Effector CD8-positive, alpha-beta T cell (primary cell): Measurements from ENCODE around the gene DGKD.

Experiments
- DNase-seq: peaks from one replicate; lab custom pipeline; 2025; lab: John Stamatoyannopoulos, UW

Gene DGKD

DNA sequence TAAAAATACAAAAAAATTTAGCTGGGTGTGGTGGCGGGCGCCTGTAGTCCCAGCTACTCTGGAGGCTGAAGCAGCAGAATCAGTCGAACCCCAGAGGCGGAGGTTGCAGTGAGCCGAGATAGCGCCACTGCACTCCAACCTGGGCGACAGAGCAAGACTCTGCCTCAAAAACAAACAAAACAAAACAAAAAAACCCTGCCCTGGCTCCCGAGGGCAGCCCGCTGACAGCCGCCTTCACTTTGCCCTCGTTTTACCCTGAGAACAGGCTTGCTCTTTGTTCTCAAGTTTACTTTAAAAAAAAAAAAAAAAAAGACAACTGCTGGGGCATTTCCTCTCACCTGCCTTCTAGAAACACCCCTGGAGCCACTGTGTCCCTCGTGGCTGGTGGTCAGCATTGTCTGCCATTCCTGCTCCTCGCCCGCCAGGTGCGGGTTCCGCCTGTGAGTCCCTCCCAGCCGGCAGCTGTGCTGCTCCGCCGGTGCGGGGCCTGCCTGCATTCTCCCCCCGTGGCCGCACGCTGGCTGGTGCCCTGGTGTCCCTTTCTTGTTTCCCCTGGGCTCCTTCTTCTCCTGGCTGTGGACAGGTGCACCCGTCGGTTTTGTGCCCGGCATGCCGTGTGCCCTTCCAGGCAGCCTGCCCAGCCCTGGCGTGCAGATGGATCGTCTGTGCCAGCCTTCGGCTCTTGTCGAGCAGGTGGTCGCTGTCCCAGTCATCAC, 106.6 kb downstream of the DGKD start:
- no peak for DNase-seq

DNA sequence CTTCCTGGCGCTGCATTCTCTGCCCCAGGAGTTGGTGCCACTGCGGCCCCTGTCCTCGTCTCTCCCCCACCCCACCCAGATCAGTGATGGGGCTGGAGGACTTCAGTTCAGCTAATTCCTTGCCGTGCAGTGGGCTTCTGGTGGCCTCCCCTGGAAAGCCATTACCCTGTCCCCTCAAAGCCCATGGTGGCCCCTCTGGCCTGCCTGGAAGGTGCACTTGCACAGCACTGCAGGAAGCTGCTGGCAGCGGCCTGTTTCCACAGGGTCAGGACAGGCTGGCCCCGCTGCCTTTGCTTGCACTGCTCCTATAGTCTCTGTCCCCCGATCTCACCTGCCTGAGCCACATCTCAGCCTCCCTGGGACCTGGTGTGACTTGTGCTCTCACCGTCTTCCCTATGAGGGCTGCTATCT, 107.2 kb downstream of the DGKD start:
- no peak for DNase-seq

DNA sequence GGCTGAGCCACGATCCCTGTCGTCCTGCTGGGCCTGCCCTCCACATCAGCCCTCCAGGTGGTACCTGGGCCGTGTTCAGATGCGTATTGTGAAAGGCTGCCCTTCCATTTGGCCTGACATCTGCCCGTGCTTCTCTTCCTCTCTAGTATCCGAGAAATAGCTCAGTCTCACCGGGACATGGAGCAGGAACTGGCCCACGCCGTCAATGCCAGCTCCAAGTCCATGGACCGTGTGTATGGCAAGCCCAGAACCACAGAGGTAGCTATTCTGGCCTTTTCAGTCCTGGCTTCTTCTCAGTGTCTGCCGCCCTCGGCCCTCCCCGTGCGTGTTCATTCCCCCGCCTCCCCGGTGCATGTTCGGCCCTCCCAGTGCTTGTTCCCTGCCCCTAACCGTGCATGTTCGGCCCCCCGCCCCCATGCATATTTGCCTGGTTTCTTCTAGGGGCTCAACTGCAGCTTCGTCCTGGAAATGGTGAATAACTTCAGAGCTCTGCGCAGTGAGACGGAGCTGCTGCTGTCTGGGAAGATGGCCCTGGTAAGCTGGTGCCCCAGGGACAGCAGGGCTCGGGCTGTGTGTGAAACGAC, 108.0 kb downstream of the DGKD start:
- no peak for DNase-seq

DNA sequence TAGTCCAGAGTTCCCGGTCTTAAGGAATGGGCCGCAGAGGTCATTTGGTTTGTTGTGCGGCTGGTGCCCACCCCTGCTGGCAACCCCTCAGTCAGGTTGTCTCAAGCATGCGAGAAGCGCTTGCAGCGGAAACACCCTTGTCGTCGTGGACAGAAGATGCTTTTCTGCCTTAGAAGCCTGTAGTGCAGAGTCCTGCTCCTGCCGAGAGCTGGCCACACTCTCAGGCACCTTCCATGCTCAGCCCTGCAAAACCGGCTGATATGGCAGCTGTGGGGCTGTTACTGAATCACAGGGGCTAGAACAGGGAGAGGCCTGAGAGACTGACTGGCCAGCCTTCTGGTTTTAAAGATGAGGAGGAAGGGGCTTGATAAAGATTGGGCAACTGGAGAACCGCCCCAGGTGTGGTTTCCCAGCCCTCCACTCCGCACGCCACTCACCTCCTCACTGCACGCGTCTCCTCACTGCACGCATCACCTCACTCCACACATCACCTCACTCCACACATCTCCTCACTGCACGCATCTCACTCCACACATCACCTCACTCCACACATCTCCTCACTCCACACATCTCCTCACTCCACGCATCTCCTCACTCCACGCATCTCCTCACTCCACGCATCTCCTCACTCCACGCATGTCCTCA, 108.7 kb downstream of the DGKD start:
- no peak for DNase-seq

DNA sequence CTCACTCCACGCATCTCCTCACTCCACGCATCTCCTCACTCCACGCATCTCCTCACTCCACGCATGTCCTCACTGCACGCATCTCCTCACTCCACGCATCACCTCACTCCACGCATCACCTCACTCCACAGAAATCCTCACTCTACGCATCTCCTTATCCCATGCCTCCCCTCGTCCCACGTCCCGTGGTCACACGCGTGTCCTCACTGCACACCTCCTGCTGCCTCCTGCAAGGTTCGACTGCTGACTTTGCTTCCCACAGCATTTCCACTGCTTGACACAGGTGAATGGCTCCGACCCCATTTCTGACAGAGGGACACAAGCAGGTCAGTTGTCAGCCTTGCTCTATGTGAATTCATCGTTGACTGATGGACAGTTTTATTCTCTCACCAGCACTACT, 109.3 kb downstream of the DGKD start:
- no peak for DNase-seq

DNA sequence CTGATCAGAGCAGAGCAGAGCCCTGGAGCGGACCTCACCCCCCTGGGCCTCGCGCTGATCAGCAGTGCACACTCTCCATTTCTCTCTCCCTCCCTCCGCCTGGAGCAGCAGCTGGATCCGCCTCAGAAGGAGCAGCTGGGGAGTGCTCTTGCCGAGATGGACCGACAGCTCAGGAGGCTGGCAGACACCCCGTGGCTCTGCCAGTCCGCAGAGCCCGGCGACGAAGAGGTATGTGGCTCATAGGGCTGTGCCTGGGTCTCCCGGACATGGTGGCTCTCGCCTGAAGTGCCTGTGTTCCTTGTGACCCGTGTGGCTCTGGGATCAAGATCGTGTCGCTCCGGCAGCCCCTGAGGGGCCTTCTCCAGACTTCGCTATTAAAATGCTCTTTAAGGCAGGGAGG, 109.8 kb downstream of the DGKD start:
- DNase-seq: no peak

DNA sequence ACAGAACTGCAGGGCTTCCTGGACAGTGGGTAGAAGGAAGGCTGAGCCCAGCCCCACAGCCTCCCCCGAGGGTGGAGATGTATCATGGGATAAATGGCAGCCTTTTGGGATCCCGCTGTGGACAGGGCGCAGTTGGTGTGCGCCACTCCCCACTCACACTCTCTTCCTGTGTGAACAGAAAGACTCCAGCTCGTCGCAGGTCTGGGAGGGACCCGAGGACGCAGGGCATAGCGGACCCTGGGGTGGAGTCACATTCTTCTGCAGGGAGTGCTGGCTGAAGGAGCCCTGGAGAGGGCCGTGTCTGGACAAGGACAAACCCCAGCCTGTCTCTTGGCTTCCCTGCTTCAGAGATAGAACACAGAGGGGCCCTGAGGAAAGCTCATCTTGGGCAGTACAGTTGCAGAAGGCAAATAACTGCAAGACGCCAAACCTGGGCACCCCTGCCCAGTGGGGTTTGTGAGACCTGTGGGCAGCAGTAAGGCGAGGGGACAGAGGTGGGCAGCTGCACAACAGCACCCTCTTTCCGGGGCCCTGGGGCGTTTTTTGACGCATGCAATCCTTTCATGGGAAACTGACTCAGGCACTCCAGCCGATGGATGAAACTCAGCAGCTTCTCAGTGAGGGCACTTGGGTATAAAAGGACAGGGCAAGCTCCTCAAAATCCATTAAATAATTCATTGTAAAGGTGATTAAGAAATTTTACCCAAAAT, 110.4 kb downstream of the DGKD start:
- DNase-seq: no peak

DNA sequence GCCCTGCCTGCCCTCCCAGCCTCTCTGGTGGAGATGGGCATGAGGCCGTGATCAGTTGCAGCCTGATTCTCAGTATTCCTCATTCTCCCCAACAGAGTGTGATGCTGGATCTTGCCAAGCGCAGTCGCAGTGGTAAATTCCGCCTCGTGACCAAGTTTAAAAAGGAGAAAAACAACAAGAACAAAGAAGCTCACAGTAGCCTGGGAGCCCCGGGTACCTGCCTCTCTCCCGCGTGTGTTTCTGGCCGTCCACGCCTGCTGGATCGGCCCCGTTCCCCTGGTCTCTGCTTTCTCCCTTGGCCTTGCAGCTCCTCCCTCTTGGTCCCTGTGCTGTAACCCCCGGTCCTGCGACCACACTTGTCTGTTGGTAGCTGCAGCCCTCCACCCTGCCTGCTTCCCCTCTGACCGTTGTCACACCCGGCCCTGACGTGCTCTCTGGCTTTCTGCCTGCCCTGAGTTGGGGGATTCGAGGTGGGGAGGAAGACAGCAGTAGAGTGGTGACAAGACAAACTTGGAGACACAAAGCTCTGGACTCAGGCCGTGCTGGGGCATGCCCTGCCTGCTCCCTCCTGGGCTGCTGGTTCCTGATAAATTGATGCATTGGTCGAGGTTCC, 112.8 kb downstream of the DGKD start:
- no peak for DNase-seq

DNA sequence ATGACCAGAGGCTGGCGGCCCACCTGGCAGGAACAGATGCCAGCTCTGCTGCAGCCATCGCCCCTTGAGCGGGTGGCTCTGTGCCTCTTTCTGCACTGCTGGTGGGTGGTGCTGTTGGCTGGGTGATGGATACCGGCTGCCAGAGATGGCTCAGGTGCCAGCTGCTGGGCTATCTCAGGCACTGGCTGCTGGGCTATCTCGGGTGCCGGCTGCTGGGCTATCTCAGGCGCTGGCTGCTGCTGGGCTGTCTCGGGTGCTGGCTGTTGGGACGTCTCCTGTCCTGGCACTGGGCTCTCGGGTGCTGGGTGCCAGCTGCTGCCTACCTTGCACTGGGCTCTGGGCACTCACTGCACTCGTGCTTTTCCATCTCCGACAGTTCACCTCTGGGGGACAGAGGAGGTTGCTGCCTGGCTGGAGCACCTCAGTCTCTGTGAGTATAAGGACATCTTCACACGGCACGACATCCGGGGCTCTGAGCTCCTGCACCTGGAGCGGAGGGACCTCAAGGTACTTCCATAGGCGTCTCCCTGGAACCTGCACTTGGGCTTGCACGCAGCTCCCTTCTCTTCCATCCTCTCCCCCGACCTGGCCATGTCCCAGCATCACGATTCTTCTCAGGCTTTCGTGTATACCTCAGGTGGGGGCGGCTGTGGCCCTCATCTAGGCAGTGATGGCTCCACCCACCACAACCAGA, 113.9 kb downstream of the DGKD start:
- no peak for DNase-seq

DNA sequence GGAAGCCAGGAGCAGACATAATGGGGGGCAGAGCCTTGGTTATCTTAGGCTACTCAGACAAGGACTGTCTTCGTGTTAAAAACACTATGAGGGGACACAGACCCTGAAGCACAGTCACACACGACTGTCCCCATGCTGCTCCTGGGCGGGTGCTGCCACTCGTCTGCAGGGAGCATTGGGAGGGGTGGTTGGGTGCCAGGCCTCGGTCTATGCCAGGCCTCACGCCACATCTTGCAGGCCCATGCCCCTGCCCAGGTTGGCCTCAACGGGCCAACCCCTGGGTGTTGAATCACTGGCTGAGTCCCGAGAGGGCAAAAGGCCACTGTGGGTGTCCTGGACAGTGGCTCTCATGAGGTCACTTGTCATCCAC, 114.4 kb downstream of the DGKD start:
- DNase-seq: no peak

DNA sequence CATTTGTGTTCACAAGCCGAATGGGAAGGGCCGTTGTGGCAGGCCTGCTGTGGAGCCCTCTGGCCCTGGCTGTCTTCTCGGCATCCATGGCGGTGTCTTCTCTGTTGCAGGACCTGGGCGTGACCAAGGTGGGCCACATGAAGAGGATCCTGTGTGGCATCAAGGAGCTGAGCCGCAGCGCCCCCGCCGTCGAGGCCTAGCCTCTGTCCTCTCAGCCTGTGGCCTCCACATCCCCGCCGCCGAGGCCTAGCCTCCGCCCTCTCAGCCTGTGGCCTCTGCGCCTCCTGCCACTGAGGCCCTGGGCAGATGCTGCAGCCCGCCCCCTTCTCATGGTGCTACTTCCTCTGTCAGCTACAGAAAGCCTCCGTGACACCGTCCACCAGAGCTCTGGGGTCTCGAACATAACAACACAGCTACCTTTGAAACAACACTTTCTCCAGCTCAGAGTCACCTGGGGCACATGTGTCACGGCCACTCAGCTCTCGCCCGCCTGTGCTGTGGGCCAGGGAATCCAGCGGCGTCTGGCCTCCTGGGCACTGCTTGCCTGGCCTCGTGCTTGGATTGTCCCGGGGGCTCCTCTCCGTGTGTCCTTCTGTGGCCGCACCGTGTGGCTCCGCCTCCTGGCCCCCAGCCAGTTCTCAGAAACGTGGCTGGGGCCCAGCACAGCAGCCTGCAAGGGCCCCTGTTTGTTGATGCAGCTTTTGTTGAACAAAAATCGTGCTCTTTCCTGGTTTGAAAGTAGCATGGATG, 115.1 kb downstream of the DGKD start:
- no peak for DNase-seq

DNA sequence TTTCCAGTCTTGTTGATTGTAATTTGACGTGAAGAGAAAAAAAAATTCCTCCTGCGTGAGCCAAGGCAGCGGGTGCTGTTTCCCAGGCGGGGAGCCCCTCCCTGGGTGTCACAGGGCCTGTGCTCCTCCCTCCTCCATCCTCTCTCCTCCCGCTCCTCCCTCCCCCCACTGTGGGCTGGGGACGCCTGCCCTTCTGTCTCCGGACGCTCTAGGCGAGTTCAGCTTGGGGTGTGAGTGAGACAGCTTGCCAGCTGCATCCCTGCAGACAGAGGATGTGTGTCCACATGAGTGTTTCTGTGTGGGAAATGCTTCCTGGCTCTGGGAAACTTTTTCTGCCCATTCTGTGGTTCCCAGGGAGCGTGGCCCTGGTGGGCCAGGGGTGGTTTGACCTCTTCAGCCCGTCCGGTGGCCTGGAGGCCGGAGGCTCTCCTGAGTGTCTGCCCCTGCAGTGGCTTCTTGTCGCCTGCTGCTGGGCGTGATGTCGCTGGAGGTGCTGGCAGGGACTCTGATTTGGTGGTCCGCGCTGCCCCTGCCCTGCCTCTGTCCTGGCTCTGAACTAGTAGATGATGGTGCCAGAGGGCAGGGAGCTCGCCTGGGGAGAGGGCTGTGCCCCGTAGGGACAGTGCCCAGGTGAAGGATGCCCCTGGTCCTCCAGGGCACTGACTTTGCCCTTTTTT, 115.9 kb downstream of the DGKD start:
- no peak for DNase-seq

DNA sequence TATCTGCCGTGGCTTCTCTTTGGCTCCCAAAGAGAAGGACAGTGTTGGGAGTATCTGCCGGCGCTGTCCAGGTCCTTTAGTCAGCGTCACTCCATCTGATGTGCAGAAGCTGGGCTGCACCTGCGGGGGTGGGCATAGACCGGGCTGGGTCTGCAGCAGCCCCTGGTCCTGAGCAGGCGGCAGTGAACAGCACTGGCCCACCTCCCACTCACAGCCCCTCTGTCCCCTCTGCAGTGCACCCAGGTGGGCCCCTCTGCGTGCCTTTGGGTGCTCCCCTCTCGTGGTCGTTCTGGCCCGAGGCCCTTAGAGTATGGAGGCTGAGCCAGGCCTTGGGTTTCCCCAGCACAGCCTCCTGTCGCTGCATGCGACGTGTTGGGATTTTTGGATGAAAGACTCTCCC, 116.5 kb downstream of the DGKD start:
- DNase-seq: no peak

DNA sequence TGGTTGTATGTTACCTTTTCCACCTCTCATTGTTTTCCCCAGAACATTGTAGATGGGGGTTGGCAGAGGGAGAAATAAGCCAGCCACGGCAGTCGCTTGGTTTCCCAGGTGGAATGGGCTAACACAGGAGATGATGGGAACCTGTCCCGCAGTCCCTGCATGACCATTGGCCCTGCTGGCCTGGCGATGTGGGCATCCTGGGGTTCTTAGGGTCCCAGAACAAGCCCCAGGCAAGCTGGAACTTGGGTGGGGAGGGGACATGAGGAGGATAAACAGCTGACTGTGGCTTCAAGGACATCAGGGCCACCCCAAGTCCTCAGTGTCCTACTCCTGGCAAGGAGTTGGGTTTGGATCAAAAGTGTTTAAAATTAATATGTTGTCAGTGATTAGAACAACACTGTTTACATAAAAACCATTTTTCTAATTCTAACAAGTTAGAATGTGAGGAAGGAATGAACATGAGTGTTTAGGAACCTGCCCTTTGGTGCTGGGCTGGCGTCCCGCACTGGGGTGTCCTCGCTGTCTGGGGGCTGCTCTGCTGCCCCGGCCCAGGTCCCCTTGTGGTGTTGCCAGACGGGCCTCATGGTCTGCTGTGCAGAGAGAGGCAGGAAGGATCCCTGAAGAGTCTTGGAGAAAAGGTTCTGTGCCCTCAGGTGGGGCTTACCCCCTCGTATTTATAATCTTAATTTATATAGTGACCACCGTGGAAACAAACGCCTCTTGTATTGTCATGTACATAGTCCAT, 117.2 kb downstream of the DGKD start:
- no peak for DNase-seq

DNA sequence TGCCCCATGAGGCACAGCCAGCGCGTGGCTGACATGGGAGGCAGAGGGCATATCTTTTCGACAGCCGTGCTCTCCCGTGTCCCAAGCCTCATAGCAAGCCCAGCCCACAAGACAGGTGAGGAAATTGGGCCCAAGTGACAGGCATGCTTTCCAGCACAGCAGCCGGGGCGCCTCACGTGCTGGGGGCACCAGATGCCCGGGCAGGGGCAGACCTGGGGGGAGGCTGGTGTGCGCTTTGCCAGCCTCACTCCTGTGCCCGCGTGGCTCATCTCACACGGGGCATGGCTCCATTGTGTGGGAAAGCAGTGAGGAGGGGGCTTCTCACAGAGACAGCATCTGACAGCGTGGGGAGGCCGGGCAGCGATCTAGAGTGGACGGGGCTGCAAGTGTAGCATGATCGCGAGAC, 119.1 kb downstream of the DGKD start:
- DNase-seq: no peak

DNA sequence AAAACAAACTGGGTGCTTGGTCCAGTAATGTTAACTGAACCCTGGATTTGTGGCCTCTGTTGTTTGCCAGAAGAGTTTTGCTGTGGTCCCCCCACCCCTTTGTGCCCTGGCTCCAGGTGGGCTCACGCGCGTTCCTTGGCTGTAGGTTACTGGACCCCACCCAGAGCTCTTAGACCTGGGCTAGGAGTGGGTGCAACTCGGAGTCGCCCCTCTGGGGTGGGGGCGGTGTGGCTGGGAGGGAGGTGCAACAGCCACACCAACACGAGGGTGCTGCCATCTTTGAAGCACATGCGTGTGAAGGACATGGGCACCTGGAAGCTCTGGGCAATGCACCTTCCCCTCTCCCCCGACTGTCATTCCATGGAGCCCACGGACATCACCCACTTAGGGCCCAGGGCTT, 119.6 kb downstream of the DGKD start:
- no peak for DNase-seq

DNA sequence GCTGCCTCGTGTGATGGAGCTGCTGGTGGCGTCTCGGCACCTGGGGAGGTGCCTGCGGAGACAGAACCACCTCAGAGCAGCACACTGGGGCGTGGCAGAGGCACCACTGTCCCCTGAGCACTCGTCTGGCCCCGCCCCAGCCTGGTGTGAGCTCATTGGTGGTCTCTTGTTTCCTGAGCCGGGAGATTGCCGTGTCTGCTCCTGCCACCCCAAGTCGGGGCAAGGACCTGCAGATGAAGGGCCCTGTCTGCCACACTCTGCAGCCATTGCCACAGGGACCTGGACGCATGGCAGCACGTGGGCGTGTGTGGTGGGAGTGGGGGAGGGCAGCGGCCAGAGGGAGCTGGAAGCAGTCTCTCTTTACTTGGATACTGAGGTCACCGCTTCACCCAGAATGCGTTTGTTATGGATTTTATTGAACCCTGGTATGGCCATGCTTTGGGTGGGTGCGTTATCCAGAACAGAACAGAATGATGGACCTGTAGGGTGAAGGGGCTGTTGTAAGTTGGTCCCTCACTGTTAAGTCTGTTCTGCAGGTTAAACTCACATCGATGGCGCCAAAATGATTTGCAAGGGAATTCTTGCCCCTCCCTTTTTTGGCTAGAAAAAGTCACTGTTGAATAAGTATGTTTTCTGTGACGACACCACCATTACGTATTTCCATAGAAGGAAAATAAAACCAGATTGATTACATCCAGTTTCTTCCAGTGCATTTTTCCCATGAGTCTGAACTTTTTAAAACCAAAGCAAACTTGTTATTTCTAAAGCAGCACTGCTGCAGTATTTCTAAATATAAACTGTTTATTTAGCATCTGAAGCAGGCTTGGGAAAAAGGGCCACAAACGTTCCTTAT, 120.2 kb downstream of the DGKD start:
- no peak for DNase-seq

DNA sequence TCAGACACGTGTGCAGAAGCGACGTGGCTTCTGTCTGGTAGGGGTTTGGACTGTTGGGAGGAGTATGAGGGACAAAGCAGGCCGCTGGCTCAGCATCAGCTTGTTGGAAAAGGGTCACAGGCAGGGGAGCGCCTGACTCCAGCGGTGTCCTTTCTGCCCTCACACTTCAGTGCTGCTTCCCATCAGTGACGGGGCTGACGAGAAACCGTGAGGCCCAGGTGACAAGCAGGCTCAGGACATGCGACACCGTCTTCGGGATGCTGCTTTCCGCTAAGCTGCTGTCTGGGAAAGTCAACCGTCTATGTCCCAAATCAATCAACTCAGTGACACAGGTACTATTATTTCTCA, 121.7 kb downstream of the DGKD start:
- DNase-seq: no peak
